GM12873 (cell line): ENCODE measurements around the gene NYAP1.

Experiments used
- CTCF ChIP-seq: IDR thresholded peaks from 2 replicates; pipeline ENCODE4 v1.5.1; 2012; ENCODE audit warnings: low read depth, mild to moderate bottlenecking, moderate library complexity, low read length, control low read depth; ENCODE audit not compliant: insufficient read depth; ENCODE audit errors: missing control alignments

Gene NYAP1

GRCh38 chr7:100483090-100483721 is 521 bp upstream of the NYAP1 start:
- TF ChIP-seq CTCF: peak; percentile 84

- no peak for TF ChIP-seq CTCF
Measured at GRCh38 chr7:100484673-100485045, 932 bp downstream of the NYAP1 start.

GRCh38 chr7:100485471-100485876 is 1.7 kb downstream of the NYAP1 start:
- TF ChIP-seq CTCF: no peak

- TF ChIP-seq CTCF: no peak
Measured at GRCh38 chr7:100486111-100486636, 2.4 kb downstream of the NYAP1 start.

GRCh38 chr7:100486753-100487446 is 3.2 kb downstream of the NYAP1 start:
- no peak for TF ChIP-seq CTCF

GRCh38 chr7:100488333-100489095 is 4.8 kb downstream of the NYAP1 start:
- TF ChIP-seq CTCF: no peak

- TF ChIP-seq CTCF: no peak
Measured at GRCh38 chr7:100489121-100489520, 5.4 kb downstream of the NYAP1 start.
